DND-41 (cell line): ENCODE results near the gene GSK3A.

Experiments used
- CTCF ChIP-seq: IDR thresholded peaks from 2 replicates; pipeline ENCODE4 v1.5.1; 2012; ENCODE audit warnings: borderline replicate concordance, low read length, moderate library complexity, mild to moderate bottlenecking; ENCODE audit not compliant: poor library complexity, severe bottlenecking; ENCODE audit errors: extremely low read depth
- EZH2 ChIP-seq: IDR thresholded peaks from 3 replicates; pipeline ENCODE4 v1.6.1; 2012; ENCODE audit warnings: borderline replicate concordance, low read depth, mild to moderate bottlenecking, moderate library complexity, low read length, inconsistent platforms; ENCODE audit not compliant: severe bottlenecking

- no peak for TF ChIP-seq CTCF
- no peak for TF ChIP-seq EZH2
These were observed 13.8 kb downstream of the GSK3A start for GRCh38 chr19:42228641-42229040.
